Calu3 (cell line): ENCODE results near the gene EGFL7. TPM values are rescaled to one million over a fixed set of nuclear protein-coding genes. Genes with fewer than 3 reads are reported as not detected.

Experiments
- BruUV-seq: library from RNA; stranded (reverse); fragments of 400-500 nt; replicated peaks from 2 replicates; lab custom pipeline; 2021; lab: Mats Ljungman, UMichigan
- CTCF ChIA-PET: fragments of 300-600 bp; sonication (Branson Sonifier 250); formaldehyde crosslinking; loops from one replicate; lab custom pipeline; 2022; ENCODE audit warnings: antibody characterized with exemption; lab: Charles Lee
- DNase-seq: peaks from one replicate; pipeline ENCODE4 v3.0.0; 2022
- H3K27ac Mint-ChIP-seq: one replicate; pipeline ENCODE4 v1.8.0; 2022; ENCODE audit warnings: mixed read lengths; ENCODE audit not compliant: unreplicated experiment
- H3K27me3 Mint-ChIP-seq: one replicate; pipeline ENCODE4 v1.8.0; 2022; ENCODE audit warnings: mixed read lengths; ENCODE audit not compliant: unreplicated experiment
- H3K36me3 Mint-ChIP-seq: one replicate; pipeline ENCODE4 v1.8.0; 2022; ENCODE audit warnings: mild to moderate bottlenecking, moderate library complexity, mixed read lengths; ENCODE audit not compliant: insufficient read depth, unreplicated experiment
- H3K4me1 Mint-ChIP-seq: one replicate; pipeline ENCODE4 v1.8.0; 2022; ENCODE audit warnings: mild to moderate bottlenecking, low read depth, mixed read lengths; ENCODE audit not compliant: unreplicated experiment
- H3K4me3 Mint-ChIP-seq: one replicate; pipeline ENCODE4 v1.8.0; 2022; ENCODE audit warnings: mild to moderate bottlenecking, low read depth, moderate library complexity, mixed read lengths; ENCODE audit not compliant: unreplicated experiment
- H3K9me3 Mint-ChIP-seq: one replicate; pipeline ENCODE4 v1.8.0; 2022; ENCODE audit warnings: low read depth, mixed read lengths; ENCODE audit not compliant: unreplicated experiment
- CTCF ChIP-seq: fragments of 200-600 bp; IDR thresholded peaks from one replicate; pipeline ENCODE4 v1.8.0; 2022; ENCODE audit warnings: antibody characterized with exemption; ENCODE audit not compliant: unreplicated experiment
- intact Hi-C: fragments of 100-400 bp; cut with micrococcal nuclease; formaldehyde crosslinking; loops from one replicate; pipeline ENCODE4 v1.10.0; 2022; ENCODE audit not compliant: unreplicated experiment
- total RNA-seq: library from RNA; stranded (reverse); gene quantifications from 2 replicates; pipeline ENCODE4 v1.2.3, GENCODE V29; 2022

The EGFL7 gene
- total RNA-seq, 1 experiment from 2014 or later: 1.3 TPM

GRCh38 chr9:136681029-136681428 is 18.3 kb downstream of the EGFL7 start:
- peaks cover 6% of the 10 kb centered on the region for H3K36me3 Mint-ChIP-seq
- intact Hi-C loops: no loop called here
- BruUV-seq: no TSS peak
- H3K4me3 Mint-ChIP-seq: no peak overlapping the region
- H3K4me1 Mint-ChIP-seq: no peaks in the 10 kb centered on the region
- no peak for DNase-seq
- no peak overlapping the region for H3K27ac Mint-ChIP-seq
- H3K9me3 Mint-ChIP-seq: no peaks in the 10 kb centered on the region
- no peaks in the 10 kb centered on the region for H3K27me3 Mint-ChIP-seq
- TF ChIP-seq CTCF: no peak
- CTCF ChIA-PET: no interaction called here

DNA sequence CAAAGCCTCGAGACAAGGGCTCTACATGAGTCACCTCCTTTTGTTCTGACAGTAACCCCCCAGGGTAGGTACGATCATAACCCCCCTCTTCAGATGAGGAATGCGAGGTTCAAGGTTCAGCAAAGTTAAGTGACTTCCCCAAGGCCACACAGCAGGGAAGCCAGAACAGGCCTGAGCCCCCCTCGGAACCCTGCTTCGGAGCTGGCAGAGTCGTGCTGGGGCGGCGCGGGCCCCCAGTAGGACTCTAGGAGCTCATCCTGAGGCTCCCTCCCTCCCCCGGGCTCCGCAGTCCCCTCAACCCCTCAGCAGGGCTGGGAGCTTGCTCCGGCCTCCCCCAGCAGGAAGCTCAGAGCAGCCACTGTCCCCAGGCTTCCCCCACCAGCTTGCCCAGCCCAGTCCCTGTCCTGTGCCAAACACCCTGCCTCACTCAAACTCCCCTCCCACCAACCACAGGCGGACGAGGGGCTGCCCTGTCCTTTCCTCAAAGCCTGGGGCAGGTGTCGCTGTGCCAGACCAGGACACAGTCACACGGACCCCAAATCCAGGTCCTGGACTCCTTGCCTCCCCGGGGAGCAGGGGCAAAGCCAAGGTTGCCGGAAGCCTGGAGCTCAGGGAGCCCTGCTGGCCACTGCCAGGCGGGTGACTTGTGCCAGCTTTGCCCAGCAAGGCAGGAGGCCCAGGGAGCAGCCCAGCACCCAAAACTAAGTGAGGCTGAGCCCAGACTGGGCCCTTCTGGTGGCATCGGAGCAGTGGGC is 19.4 kb downstream of the EGFL7 start:
- no peak for DNase-seq
- TF ChIP-seq CTCF: no peak
- CTCF ChIA-PET: no interaction called here
- no peaks in the 10 kb centered on the region for H3K27me3 Mint-ChIP-seq
- no TSS peak for BruUV-seq
- no peak overlapping the region for H3K4me3 Mint-ChIP-seq
- H3K4me1 Mint-ChIP-seq: no peaks in the 10 kb centered on the region
- intact Hi-C loops: no loop called here
- H3K27ac Mint-ChIP-seq: no peak overlapping the region
- H3K9me3 Mint-ChIP-seq: no peaks in the 10 kb centered on the region
- H3K36me3 Mint-ChIP-seq: peaks cover 17% of the 10 kb centered on the region

DNA sequence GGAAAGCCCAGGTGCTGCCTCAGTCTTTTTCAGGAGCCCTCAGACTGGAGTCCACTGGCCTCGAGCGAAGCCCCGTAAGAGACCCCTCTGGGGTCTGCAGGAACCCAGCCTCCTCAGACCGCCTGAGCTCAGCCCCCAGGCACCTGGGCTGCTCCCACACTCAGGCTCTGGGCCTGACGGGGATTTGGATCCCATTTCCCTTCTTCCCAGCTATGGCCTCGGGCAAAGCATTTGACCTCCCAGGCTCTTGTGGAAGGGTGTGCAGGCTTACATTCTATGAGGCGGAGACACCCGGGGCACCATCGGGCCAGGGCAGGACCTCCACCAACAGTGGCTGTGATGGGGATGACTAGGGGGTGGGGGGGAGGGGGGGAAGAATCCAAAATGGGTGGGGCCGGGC is 20.0 kb downstream of the EGFL7 start:
- intact Hi-C loops: no loop called here
- no peak for TF ChIP-seq CTCF
- CTCF ChIA-PET: no interaction called here
- BruUV-seq: no TSS peak
- peaks cover 19% of the 10 kb centered on the region for H3K36me3 Mint-ChIP-seq
- H3K27ac Mint-ChIP-seq: no peak overlapping the region
- no peak overlapping the region for H3K4me3 Mint-ChIP-seq
- DNase-seq: no peak
- no peaks in the 10 kb centered on the region for H3K9me3 Mint-ChIP-seq
- H3K27me3 Mint-ChIP-seq: no peaks in the 10 kb centered on the region
- H3K4me1 Mint-ChIP-seq: no peaks in the 10 kb centered on the region

- BruUV-seq: no TSS peak
- no peak overlapping the region for H3K4me3 Mint-ChIP-seq
- no peak for TF ChIP-seq CTCF
- H3K4me1 Mint-ChIP-seq: no peaks in the 10 kb centered on the region
- no peak overlapping the region for H3K27ac Mint-ChIP-seq
- H3K27me3 Mint-ChIP-seq: no peaks in the 10 kb centered on the region
- CTCF ChIA-PET: no interaction called here
- no peak for DNase-seq
- no peaks in the 10 kb centered on the region for H3K9me3 Mint-ChIP-seq
- intact Hi-C loops: no loop called here
- peaks cover 19% of the 10 kb centered on the region for H3K36me3 Mint-ChIP-seq
These were observed 20.5 kb downstream of the EGFL7 start for GRCh38 chr9:136683173-136683745.
